Thymus (tissue), 11 donors: ENCODE measurements around the gene RGS7. TPM values are rescaled to one million over a fixed set of nuclear protein-coding genes. Genes with fewer than 3 reads are reported as not detected.

Source experiments
- DNase-seq, 9 donors: peaks; one replicate each; pipeline ENCODE4 v3.0.0-alpha.2; 2013; ENCODE audit warnings: low spot score in 9 of 9, low read depth in 6 of 9, missing footprints in 1 of 9
- H3K27ac ChIP-seq, 2 donors: one replicate each; pipeline ENCODE4 v1.5.1; 2013; ENCODE audit warnings: control low read depth in 1 of 2, low read depth in 1 of 2, low read length in 1 of 2, mild to moderate bottlenecking in 1 of 2, moderate library complexity in 1 of 2
- H3K27me3 ChIP-seq, 2 donors: one replicate each; pipeline ENCODE4 v1.5.1; 2013; ENCODE audit warnings: low read length in 1 of 2; ENCODE audit not compliant: control insufficient read depth in 2 of 2, insufficient read depth in 1 of 2
- H3K36me3 ChIP-seq, 2 donors: one replicate each; pipeline ENCODE4 v1.5.1; 2013; ENCODE audit warnings: low read length in 1 of 2, mild to moderate bottlenecking in 1 of 2, moderate library complexity in 1 of 2; ENCODE audit not compliant: control insufficient read depth in 2 of 2, insufficient read depth in 2 of 2
- H3K4me1 ChIP-seq, 2 donors: one replicate each; pipeline ENCODE4 v1.5.1; 2013; ENCODE audit warnings: low read length in 2 of 2; ENCODE audit not compliant: control insufficient read depth in 2 of 2, insufficient read depth in 2 of 2
- H3K4me3 ChIP-seq, 2 donors: one replicate each; pipeline ENCODE4 v1.5.1; 2013; ENCODE audit warnings: low read length in 2 of 2, control low read depth in 1 of 2, mild to moderate bottlenecking in 1 of 2
- H3K9me3 ChIP-seq, 2 donors: one replicate each; pipeline ENCODE4 v1.5.1; 2013; ENCODE audit warnings: low read length in 1 of 2, mild to moderate bottlenecking in 1 of 2; ENCODE audit not compliant: control insufficient read depth in 2 of 2, insufficient read depth in 1 of 2
- WGBS: extraction: QIAGEN DNeasy Blood & Tissue Kit; methylation state at CpG from one replicate; pipeline ENCODE4 v1.1.7; 2013; 5-methylcytosine and 5-hydroxymethylcytosine counted together
- polyA plus RNA-seq: library from polyadenylated mRNA; stranded (reverse); fragments of 200-250 nt; gene quantifications from one replicate; pipeline ENCODE4 v1.2.3, GENCODE V29; 2013
- total RNA-seq: library from RNA; stranded (reverse); fragments of 120-200 nt; gene quantifications from one replicate; pipeline ENCODE4 v1.2.4, GENCODE V29; 2013
- donor health status: healthy.

The RGS7 gene
- total and polyA plus RNA-seq, 2 donors = 0.05 to 0.07 TPM

DNA sequence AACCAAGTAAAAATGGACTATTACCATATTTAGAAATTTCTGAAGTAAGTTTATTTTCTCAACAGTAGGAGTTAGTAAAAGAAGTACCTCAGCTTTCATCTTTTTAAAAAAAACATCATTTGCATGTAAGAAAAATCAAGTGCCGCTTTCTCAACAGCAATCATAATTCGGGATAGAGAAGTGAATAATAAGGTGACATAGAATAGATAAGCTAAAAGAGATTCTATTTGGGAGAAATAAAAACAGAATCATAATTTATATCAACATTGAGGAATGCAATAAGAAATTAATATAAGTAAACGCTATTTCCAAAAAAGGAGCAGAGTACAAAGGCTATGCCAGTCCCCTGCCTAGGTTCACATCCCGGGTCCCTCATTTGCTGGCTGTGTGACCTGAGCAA lies 414.1 kb downstream of the RGS7 start:
- no peak overlapping the region for H3K27ac ChIP-seq
- H3K9me3 ChIP-seq = peaks cover 0 to 3% of the 10 kb centered on the region in 2 donors
- 95% methylated on average over 4 of the region's 4 CpGs for WGBS
- no peak for DNase-seq
- no peaks in the 10 kb centered on the region for H3K36me3 ChIP-seq
- H3K4me3 ChIP-seq = no peak overlapping the region
- H3K4me1 ChIP-seq = no peaks in the 10 kb centered on the region
- no peaks in the 10 kb centered on the region for H3K27me3 ChIP-seq

DNA sequence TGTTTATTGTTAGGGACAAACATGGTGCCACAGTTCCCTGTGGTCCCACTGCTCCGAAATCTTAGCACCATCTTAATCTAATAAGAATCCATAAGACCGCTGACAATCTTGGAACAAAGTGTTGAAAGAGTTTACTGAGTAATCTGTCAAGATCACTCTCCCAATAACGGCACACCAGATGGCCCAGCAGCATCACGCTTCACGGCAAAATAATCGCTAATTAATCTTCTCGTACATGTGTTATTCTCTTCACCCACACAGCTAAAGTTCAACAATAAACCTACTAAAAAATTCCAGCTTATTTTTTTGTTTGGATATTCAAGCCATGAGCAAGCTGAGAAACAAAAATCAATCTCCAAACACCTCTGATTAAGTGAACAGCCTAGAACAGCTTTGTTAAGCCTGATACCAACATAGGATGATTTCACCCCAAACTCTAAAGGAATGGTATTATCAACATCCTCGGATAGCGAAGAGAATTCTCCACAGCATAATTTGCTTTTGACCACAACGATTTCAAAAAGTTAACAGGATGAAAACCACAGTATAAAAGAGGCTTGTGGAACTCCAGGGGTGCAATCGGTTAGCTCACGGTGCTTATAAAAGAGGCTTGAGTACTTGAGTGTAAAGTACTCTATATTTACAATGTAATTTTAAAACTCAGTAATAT lies 415.2 kb downstream of the RGS7 start:
- no peak for DNase-seq
- no peaks in the 10 kb centered on the region for H3K36me3 ChIP-seq
- no peaks in the 10 kb centered on the region for H3K4me1 ChIP-seq
- no peak overlapping the region for H3K27ac ChIP-seq
- H3K4me3 ChIP-seq = no peak overlapping the region
- H3K27me3 ChIP-seq = no peaks in the 10 kb centered on the region
- 92% methylated on average over 12 of the region's 12 CpGs for WGBS
- peaks cover 0 to 6% of the 10 kb centered on the region in 2 donors for H3K9me3 ChIP-seq

DNA sequence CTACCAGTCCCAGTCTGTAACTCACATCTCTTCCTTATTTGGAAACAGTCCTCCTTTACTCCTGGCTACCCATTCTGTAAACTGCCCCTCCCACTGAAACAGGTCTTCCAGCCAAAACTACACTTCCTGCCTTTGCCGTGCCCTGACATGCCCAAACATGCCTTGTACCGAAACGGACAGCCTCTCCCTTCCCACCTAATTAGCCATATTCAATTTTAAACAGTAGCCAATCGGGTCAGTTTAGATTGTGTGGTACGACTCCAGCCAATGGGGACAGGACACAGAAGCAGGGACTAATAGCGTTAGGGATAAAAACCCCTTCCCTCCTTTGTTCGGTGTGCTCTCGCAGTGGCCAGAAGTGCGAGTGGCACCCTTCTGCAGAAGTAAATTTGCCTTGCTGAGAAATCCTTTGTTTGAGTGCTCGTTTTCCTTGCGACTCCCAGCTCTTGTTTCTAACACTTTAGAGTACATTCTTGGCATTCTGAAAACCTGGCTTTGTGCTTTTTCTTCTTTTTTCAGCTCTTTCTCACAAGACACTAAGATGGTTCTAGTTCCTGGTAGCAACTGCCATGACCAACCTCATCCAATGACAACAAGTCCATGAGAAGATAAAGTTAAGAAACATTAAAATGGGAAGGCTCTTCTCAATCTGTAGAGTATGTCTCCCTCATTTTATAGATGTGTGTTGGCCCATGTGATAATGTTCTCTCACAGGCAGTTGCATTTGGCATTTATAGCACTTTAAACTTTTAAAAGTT lies 419.9 kb downstream of the RGS7 start:
- no peaks in the 10 kb centered on the region for H3K36me3 ChIP-seq
- WGBS = 96% methylated on average over 11 of the region's 11 CpGs
- no peaks in the 10 kb centered on the region for H3K27me3 ChIP-seq
- no peaks in the 10 kb centered on the region for H3K4me1 ChIP-seq
- no peak overlapping the region for H3K27ac ChIP-seq
- peaks cover 0 to 10% of the 10 kb centered on the region in 2 donors for H3K9me3 ChIP-seq
- no peak for DNase-seq
- H3K4me3 ChIP-seq = no peak overlapping the region

DNA sequence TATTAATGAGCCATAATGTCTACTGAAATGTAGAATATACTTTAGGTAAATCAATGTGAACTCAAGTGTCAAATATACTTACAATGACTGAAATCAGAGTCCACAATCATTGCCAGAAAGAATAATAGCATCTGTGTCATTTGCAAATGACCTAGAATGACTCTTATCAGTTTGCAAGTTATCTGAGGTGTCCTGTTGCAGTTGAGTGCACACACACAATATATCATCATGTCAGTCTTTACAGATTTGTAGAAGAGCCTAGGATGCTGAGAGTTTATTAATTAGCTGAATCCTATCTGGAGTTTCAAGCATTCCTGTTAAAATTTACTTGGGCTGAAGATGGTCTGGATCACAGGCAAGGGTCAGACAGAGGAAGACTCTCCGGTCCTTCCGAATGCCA lies 421.1 kb downstream of the RGS7 start:
- Histone ChIP-seq H3K9me3 (peaks cover 0 to 10% of the 10 kb centered on the region in 2 donors), H3K27ac (no peak overlapping the region), H3K4me1 (no peaks in the 10 kb centered on the region), H3K4me3 (no peak overlapping the region), H3K27me3 (no peaks in the 10 kb centered on the region), H3K36me3 (no peaks in the 10 kb centered on the region)
- no peak for DNase-seq
- WGBS = 95% methylated on average over 2 of the region's 2 CpGs

DNA sequence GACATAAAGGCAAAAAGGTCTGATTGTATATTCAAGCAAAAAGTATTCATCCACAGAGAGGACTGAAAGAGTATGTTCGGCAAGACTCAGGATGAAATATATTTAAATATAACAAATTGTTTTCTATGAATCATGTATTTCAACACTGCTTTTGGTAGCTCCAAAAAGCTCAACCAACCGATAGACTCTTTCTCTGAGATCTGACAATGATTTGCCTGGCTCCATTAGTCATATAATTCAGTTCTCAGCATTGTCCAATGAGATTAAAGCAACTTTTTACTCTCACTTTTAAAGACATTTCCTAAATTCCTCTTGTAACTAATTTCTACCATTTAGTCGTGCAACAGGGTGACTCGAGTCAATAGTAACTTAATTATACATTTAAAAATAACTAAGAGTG lies 426.0 kb downstream of the RGS7 start:
- Histone ChIP-seq H3K27ac (no peak overlapping the region), H3K9me3 (peaks cover 0 to 6% of the 10 kb centered on the region in 2 donors), H3K4me1 (no peaks in the 10 kb centered on the region), H3K4me3 (no peak overlapping the region), H3K27me3 (no peaks in the 10 kb centered on the region), H3K36me3 (no peaks in the 10 kb centered on the region)
- 89% methylated on average over 4 of the region's 4 CpGs for WGBS
- no peak for DNase-seq

DNA sequence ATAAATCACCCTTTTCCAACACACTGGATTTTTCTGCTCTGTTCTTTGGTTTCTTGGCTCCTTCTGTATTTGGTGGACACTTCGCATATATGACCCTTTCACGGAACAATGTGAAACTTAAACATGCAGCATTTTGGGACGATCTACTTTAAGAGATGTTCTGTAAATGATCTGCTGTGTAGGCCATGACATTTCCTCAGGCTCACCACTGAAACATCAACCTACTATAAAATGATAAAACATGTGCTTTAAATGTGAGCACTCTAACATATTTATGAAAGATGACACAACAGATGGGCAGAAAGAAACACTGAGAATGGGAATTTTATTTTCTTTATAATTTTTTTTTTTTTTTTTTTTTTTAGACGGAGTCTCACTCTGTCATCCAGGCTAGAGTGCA lies 428.7 kb downstream of the RGS7 start:
- no peak for DNase-seq
- no peaks in the 10 kb centered on the region for H3K27me3 ChIP-seq
- no peak overlapping the region for H3K4me3 ChIP-seq
- H3K9me3 ChIP-seq = peaks cover 0 to 3% of the 10 kb centered on the region in 2 donors
- H3K36me3 ChIP-seq = no peaks in the 10 kb centered on the region
- no peak overlapping the region for H3K27ac ChIP-seq
- WGBS = 98% methylated on average over 4 of the region's 4 CpGs
- H3K4me1 ChIP-seq = no peaks in the 10 kb centered on the region

DNA sequence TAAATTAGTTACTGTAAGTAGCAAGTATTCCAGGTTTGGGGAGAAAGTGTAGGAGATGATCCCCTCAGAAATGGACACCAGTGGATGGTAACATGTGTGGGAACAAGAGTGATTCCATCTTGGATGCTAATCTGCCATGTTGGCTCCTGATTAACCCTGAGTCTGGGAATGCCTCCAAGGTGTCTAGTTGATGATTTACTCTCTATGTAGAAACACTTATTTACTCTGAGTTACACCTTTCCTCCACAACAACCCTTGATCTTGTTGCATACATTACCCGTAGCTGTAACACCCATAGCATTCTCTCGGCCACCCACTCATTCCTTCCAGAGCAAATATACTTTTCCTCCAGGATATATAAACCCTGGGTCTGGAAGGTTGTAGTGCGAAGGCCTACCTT lies 429.2 kb downstream of the RGS7 start:
- H3K4me3 ChIP-seq = no peak overlapping the region
- peaks cover 0 to 3% of the 10 kb centered on the region in 2 donors for H3K9me3 ChIP-seq
- no peaks in the 10 kb centered on the region for H3K36me3 ChIP-seq
- no peaks in the 10 kb centered on the region for H3K4me1 ChIP-seq
- no peak overlapping the region for H3K27ac ChIP-seq
- H3K27me3 ChIP-seq = no peaks in the 10 kb centered on the region
- DNase-seq = no peak
- WGBS = 88% methylated on average over 3 of the region's 3 CpGs

DNA sequence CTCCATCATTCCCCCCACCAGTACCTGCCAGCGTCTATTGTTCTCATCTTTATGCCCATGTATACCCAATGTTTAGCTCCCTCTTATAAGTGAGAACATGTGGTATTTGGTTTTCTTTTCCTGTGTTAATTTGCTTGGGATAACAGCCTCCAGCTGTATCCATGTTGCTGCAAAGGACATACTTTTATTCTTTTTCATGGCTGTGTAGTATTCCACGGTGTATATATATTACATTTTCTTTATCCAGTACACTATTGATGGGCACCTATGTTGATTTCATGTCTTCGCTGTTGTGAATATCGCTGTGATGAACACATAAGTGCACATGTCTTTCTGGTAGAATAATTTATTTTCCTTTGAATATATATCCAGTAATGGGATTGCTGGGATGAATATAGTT lies 431.7 kb downstream of the RGS7 start:
- Histone ChIP-seq H3K27ac (no peak overlapping the region), H3K27me3 (no peaks in the 10 kb centered on the region), H3K4me1 (no peaks in the 10 kb centered on the region), H3K36me3 (no peaks in the 10 kb centered on the region), H3K9me3 (peaks cover 0 to 3% of the 10 kb centered on the region in 2 donors), H3K4me3 (no peak overlapping the region)
- WGBS = 84% methylated on average over 4 of the region's 4 CpGs
- DNase-seq = no peak

DNA sequence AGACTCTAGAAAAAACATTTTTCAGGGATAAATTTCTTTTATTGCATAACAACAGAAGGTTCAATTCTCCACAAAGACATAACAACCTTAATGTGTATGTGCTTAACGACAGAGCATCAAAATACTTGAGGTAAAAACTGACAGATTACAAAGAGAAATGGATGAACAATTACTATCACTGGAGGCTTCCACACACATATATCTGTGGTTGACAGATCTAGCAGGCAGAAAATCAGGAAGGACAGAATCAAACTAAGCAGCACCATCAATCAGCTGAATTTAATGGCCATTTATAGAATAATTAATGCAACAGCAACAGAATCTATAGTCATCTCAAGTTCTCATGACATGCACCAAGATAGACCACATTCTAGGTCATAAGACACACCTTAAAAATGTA lies 439.0 kb downstream of the RGS7 start:
- Histone ChIP-seq H3K36me3 (no peaks in the 10 kb centered on the region), H3K4me1 (no peaks in the 10 kb centered on the region), H3K9me3 (no peaks in the 10 kb centered on the region), H3K27ac (no peak overlapping the region), H3K27me3 (no peaks in the 10 kb centered on the region), H3K4me3 (no peak overlapping the region)
- WGBS = 90% methylated on average over 1 of the region's 1 CpG
- DNase-seq = no peak
